MM.1S (cell line): ENCODE measurements around the gene ZNF672.

ENCODE experiments used
- DNase-seq: peaks from one replicate; pipeline ENCODE4 v3.0.0-alpha.2; 2015
- H2AFZ ChIP-seq: fragments of 300-600 bp; sonication (generic); 2 replicates; pipeline ENCODE4 v1.6.0; 2016; ENCODE audit warnings: antibody characterized with exemption, low read length
- H3F3A ChIP-seq: fragments of 300-600 bp; sonication (generic); 2 replicates; pipeline ENCODE4 v1.6.1; 2016; ENCODE audit warnings: mild to moderate bottlenecking, antibody characterized with exemption, low read length, moderate library complexity, mixed read lengths; ENCODE audit not compliant: insufficient read depth
- H3K27ac ChIP-seq: fragments of 300-600 bp; sonication (generic); 2 replicates; pipeline ENCODE4 v1.5.1; 2016; ENCODE audit warnings: mild to moderate bottlenecking, low read length
- H3K27me3 ChIP-seq: fragments of 300-600 bp; sonication (generic); replicated peaks from 2 replicates; pipeline ENCODE4 v1.6.0; 2016; ENCODE audit warnings: low read length; ENCODE audit not compliant: insufficient read depth
- H3K36me3 ChIP-seq: fragments of 300-600 bp; sonication (generic); replicated peaks from 2 replicates; pipeline ENCODE4 v1.6.1; 2016; ENCODE audit warnings: mild to moderate bottlenecking, low read length, mixed read lengths; ENCODE audit not compliant: insufficient read depth
- H3K4me1 ChIP-seq: fragments of 300-600 bp; sonication (generic); 2 replicates; pipeline ENCODE4 v1.6.1; 2016; ENCODE audit warnings: low read length, mixed read lengths
- H3K4me2 ChIP-seq: fragments of 300-600 bp; sonication (generic); 2 replicates; pipeline ENCODE4 v1.6.0; 2016; ENCODE audit warnings: low read depth, low read length
- H3K4me3 ChIP-seq: fragments of 300-600 bp; sonication (generic); 2 replicates; pipeline ENCODE4 v1.5.1; 2016; ENCODE audit warnings: low read length, mixed read lengths
- H3K79me2 ChIP-seq: fragments of 300-600 bp; sonication (generic); 2 replicates; pipeline ENCODE4 v1.6.1; 2016; ENCODE audit warnings: mixed run types, low read length, mixed read lengths
- H3K9ac ChIP-seq: fragments of 300-600 bp; sonication (generic); 2 replicates; pipeline ENCODE4 v1.6.1; 2016; ENCODE audit warnings: low read length, mixed read lengths
- H3K9me2 ChIP-seq: fragments of 300-600 bp; sonication (generic); replicated peaks from 2 replicates; pipeline ENCODE4 v1.6.1; 2016; ENCODE audit warnings: mild to moderate bottlenecking, low read length, mixed read lengths; ENCODE audit not compliant: insufficient read depth
- H3K9me3 ChIP-seq: fragments of 300-600 bp; sonication (generic); replicated peaks from 2 replicates; pipeline ENCODE4 v1.6.1; 2016; ENCODE audit warnings: mild to moderate bottlenecking, low read length, mixed read lengths; ENCODE audit not compliant: insufficient read depth
- H4K20me1 ChIP-seq: fragments of 300-600 bp; sonication (generic); 2 replicates; pipeline ENCODE4 v1.6.1; 2016; ENCODE audit warnings: mild to moderate bottlenecking, low read length, moderate library complexity, mixed read lengths; ENCODE audit not compliant: insufficient read depth
- EZH2 ChIP-seq: fragments of 300-600 bp; sonication (generic); optimal IDR thresholded peaks from 2 replicates; pipeline ENCODE3; 2017; ENCODE audit warnings: low read depth, mild to moderate bottlenecking, antibody characterized with exemption, low read length, mixed read lengths
- EZH2phosphoT487 ChIP-seq: fragments of 300-600 bp; sonication (generic); IDR thresholded peaks from 2 replicates; pipeline ENCODE4 v1.6.1; 2018; ENCODE audit warnings: antibody characterized with exemption, low read length
- TF ChIP-seq, protein P1 (sequence below): fragments of 300-600 bp; sonication (generic); IDR thresholded peaks from 2 replicates; pipeline ENCODE4 v1.5.1; 2016; ENCODE audit warnings: antibody characterized with exemption, low read length, mixed read lengths

ZNF672 gene

DNA sequence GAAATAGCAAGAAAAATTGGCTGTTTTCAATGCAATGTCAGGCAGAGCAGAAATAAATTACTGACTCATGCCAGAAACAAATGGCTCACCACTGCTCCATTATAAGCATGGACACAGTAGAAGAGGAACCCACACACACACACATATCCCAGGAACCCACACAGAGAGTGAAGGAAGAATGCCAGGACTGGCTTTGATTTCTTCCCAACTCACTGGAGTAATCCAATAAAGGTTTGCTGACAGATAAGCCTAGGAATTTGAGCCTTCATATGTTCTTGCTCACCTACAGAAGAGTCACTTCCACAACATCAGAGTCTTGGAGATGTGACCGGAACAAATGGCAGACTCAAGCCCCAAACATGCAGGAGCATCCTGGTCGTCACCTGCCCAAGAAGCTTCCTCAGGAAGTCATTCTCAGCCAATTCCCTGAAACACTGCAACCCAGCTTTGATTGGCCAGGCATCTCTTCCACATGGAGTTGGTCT is 14.5 kb upstream of the ZNF672 start:
- H3K4me2 ChIP-seq = peak overlapping the region; percentile 68; the same call in 1 of the 2 replicates
- H2AFZ ChIP-seq = no peak overlapping the region
- peaks cover 8% of the 10 kb centered on the region; the same call in 1 of the 2 replicates for H3K36me3 ChIP-seq
- no peaks in the 10 kb centered on the region for H3K9me2 ChIP-seq
- peaks cover 19% of the 10 kb centered on the region for H3F3A ChIP-seq
- H3K27me3 ChIP-seq = no peaks in the 10 kb centered on the region
- peak overlapping the region; percentile 85; the same call in 1 of the 2 replicates for H3K27ac ChIP-seq
- TF ChIP-seq EZH2 (no peak), EZH2phosphoT487 (no peak)
- TF ChIP-seq, protein P1, sequence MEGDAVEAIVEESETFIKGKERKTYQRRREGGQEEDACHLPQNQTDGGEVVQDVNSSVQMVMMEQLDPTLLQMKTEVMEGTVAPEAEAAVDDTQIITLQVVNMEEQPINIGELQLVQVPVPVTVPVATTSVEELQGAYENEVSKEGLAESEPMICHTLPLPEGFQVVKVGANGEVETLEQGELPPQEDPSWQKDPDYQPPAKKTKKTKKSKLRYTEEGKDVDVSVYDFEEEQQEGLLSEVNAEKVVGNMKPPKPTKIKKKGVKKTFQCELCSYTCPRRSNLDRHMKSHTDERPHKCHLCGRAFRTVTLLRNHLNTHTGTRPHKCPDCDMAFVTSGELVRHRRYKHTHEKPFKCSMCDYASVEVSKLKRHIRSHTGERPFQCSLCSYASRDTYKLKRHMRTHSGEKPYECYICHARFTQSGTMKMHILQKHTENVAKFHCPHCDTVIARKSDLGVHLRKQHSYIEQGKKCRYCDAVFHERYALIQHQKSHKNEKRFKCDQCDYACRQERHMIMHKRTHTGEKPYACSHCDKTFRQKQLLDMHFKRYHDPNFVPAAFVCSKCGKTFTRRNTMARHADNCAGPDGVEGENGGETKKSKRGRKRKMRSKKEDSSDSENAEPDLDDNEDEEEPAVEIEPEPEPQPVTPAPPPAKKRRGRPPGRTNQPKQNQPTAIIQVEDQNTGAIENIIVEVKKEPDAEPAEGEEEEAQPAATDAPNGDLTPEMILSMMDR = no peak
- H3K9me3 ChIP-seq = no peaks in the 10 kb centered on the region
- no peak for DNase-seq
- H4K20me1 ChIP-seq = no peaks in the 10 kb centered on the region
- 0 out of 2 replicates have a peak overlapping the region, but pooled peaks have one; percentile 0 for H3K9ac ChIP-seq
- peaks cover 60% of the 10 kb centered on the region for H3K4me1 ChIP-seq
- H3K4me3 ChIP-seq = 0 out of 2 replicates have a peak overlapping the region, but pooled peaks have one; percentile 1
- peaks cover 68% of the 10 kb centered on the region for H3K79me2 ChIP-seq

DNA sequence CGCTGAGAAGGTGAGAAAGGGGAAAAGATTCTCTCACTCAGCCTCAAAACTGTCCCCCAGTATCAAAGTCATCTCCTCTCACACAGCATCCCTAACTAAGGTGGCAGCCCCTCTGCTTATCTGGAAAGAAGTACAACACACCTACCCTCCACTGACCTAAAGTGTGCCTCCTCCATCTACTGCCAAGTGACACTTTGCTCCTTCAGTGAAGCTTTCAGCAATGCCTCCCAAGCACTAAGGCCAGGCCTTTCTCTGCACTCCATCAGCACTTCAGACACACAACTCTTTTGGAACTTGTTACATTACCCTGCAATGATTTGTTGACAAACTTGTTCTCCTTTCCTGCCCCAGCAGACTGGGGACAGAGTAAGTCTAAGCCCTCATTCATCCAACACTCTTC is 13.7 kb upstream of the ZNF672 start:
- H3K36me3 ChIP-seq = peaks cover 8% of the 10 kb centered on the region; the same call in 1 of the 2 replicates
- H3K79me2 ChIP-seq = peaks cover 60% of the 10 kb centered on the region
- no peaks in the 10 kb centered on the region for H3K9me3 ChIP-seq
- H3K4me2 ChIP-seq = peak overlapping the region; percentile 68
- H4K20me1 ChIP-seq = no peaks in the 10 kb centered on the region
- peaks cover 53% of the 10 kb centered on the region for H3K4me1 ChIP-seq
- peaks cover 19% of the 10 kb centered on the region for H3F3A ChIP-seq
- peak overlapping the region; percentile 92; the same call in 1 of the 2 replicates for H3K9ac ChIP-seq
- DNase-seq = no peak
- H3K27me3 ChIP-seq = 0 out of 2 replicates have a peak, but pooled peaks cover 4% of the 10 kb centered on the region
- TF ChIP-seq EZH2 (no peak), EZH2phosphoT487 (no peak)
- TF ChIP-seq, protein P1 = no peak
- no peak overlapping the region for H2AFZ ChIP-seq
- H3K27ac ChIP-seq = peak overlapping the region; percentile 86; the same call in 1 of the 2 replicates
- peak overlapping the region; percentile 84; the same call in 1 of the 2 replicates for H3K4me3 ChIP-seq
- no peaks in the 10 kb centered on the region for H3K9me2 ChIP-seq

DNA sequence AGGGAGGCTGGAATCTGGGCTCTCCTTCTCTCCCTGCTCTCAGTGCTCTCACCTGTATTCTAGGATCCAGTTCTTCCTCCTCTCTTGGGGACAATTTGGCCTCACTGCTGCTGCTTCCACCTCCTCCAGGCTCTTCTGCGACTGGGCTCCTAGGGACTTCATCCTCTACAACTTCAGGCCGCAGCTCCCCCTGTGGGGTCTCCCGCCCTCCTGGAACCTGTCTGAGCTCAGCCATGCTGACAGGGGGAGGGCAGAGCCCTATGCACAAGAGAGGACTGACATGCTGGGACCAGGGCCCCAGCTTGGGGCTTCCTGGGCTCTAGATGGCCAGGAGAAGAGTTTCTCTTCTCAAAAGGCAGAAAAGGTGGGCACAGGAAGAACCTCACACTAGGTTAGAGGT is 13.3 kb upstream of the ZNF672 start:
- peak overlapping the region; percentile 84 for H3K4me3 ChIP-seq
- peak overlapping the region; percentile 92 for H3K9ac ChIP-seq

More for the DNA sequence above, 13.3 kb upstream of the ZNF672 start:
- Histone ChIP-seq H4K20me1 (no peaks in the 10 kb centered on the region), H3K4me1 (peaks cover 49% of the 10 kb centered on the region), H3K79me2 (peaks cover 56% of the 10 kb centered on the region), H3K27ac (peak overlapping the region; percentile 86; the same call in 1 of the 2 replicates), H3K4me2 (peak overlapping the region; percentile 68), H3F3A (peaks cover 19% of the 10 kb centered on the region), H3K9me3 (no peaks in the 10 kb centered on the region), H3K36me3 (peaks cover 8% of the 10 kb centered on the region; the same call in 1 of the 2 replicates), H2AFZ (no peak overlapping the region), H3K27me3 (0 out of 2 replicates have a peak, but pooled peaks cover 4% of the 10 kb centered on the region), H3K9me2 (no peaks in the 10 kb centered on the region)
- TF ChIP-seq, protein P1 = no peak
- TF ChIP-seq EZH2phosphoT487 = no peak
- no peak for TF ChIP-seq EZH2
- DNase-seq = no peak
